Kidney tubule cell (primary cell): ENCODE results near the gene MTTP.
A peak's percentile ranks its signal among the peaks of the same experiment; 100 is the strongest.
"Not testable (repeated sequence)": the region's sequence is repeated elsewhere in the genome, so short reads cannot be mapped to it uniquely, and the experiment has no call there.

Experiments
- DNase-seq: peaks from one replicate; pipeline ENCODE4 v3.0.0-alpha.2; 2018; ENCODE audit warnings: low spot score

The MTTP gene

GRCh38 chr4:99574530-99575324 is at the start of gene MTTP:
Gene MTTP (plus strand): TSS chr4:99574824. CDS start chr4:99574910, 86 bp downstream.
- DNase-seq: no peak

GRCh38 chr4:99529228-99529627 is 45.4 kb upstream of the MTTP start:
- DNase-seq: no peak

- DNase-seq: no peak
Observed at GRCh38 chr4:99529956-99530355, 44.7 kb upstream of the MTTP start.

GRCh38 chr4:99534699-99535098 is 39.9 kb upstream of the MTTP start:
- not testable (repeated sequence) for DNase-seq

- no peak for DNase-seq
Observed at GRCh38 chr4:99536271-99536670, 38.4 kb upstream of the MTTP start.

GRCh38 chr4:99536848-99537247 is 37.8 kb upstream of the MTTP start:
- no peak for DNase-seq

- DNase-seq: no peak
Observed at GRCh38 chr4:99537674-99538073, 37.0 kb upstream of the MTTP start.

- DNase-seq: peak; percentile 78
Observed at GRCh38 chr4:99540277-99540939, 34.2 kb upstream of the MTTP start.

- DNase-seq: no peak
Observed at GRCh38 chr4:99552872-99553271, 21.8 kb upstream of the MTTP start.

GRCh38 chr4:99563310-99564186 is 11.1 kb upstream of the MTTP start, which contains the start of gene TRMT10A:
Gene TRMT10A (minus strand): TSS chr4:99564039. CDS start chr4:99559338, 4,701 bp downstream.
- peak; percentile 98 for DNase-seq

GRCh38 chr4:99564921-99565320 is 9.7 kb upstream of the MTTP start:
- DNase-seq: no peak

GRCh38 chr4:99571883-99572282 is 2.7 kb upstream of the MTTP start:
- no peak for DNase-seq

- no peak for DNase-seq
Observed at GRCh38 chr4:99572527-99573240, 1.9 kb upstream of the MTTP start.

GRCh38 chr4:99573735-99574368 is 772 bp upstream of the MTTP start:
- no peak for DNase-seq

- no peak for DNase-seq
Observed at GRCh38 chr4:99578714-99579113, 4.1 kb downstream of the MTTP start.

- DNase-seq: no peak
Observed at GRCh38 chr4:99585516-99585915, 10.9 kb downstream of the MTTP start.

- DNase-seq: no peak
Observed at GRCh38 chr4:99586322-99586721, 11.7 kb downstream of the MTTP start.

GRCh38 chr4:99586797-99587196 is 12.2 kb downstream of the MTTP start:
- DNase-seq: no peak

GRCh38 chr4:99587309-99587708 is 12.7 kb downstream of the MTTP start:
- no peak for DNase-seq

- no peak for DNase-seq
Observed at GRCh38 chr4:99587803-99588202, 13.2 kb downstream of the MTTP start.

- DNase-seq: no peak
Observed at GRCh38 chr4:99591757-99592156, 17.1 kb downstream of the MTTP start.
